ENCODE results near the gene APBA1. TPM values are rescaled to one million over a fixed set of nuclear protein-coding genes. Genes with fewer than 3 reads are reported as not detected.

Gene APBA1
- total and polyA plus RNA-seq, 2 donors (not counting 1 experiment from before 2014, with no cell fraction given) = 0.01 to 0.05 TPM

- ATAC-seq (ENCODE audit: low read depth) (no peak), DNase-seq (no peak)
- intact Hi-C loops (cut with micrococcal nuclease) = no loop called here
- H3K4me2 ChIP-seq (replicated peaks; ENCODE audit: low read depth, low read length, poor library complexity, severe bottlenecking) = no peak overlapping the region
- H3K9me3 ChIP-seq (ENCODE audit: control extremely low read depth in 1 of 3, control insufficient read depth in 2 of 3, insufficient read depth in 1 of 3, low read length in 2 of 3) = no peaks in the 10 kb centered on the region
- H3K27ac ChIP-seq (ENCODE audit: low read length in 2 of 2) = no peak overlapping the region
- H2AFZ ChIP-seq (ENCODE audit: insufficient read depth, low read depth, low read length, poor library complexity, severe bottlenecking) = no peak overlapping the region
- no peaks in the 10 kb centered on the region for H3K4me1 ChIP-seq (ENCODE audit: control insufficient read depth in 2 of 2, insufficient read depth in 2 of 2, low read length in 2 of 2)
- no peaks in the 10 kb centered on the region for H3K9me3 Mint-ChIP-seq (ENCODE audit: insufficient read depth)
- TF ChIP-seq, protein P1, sequence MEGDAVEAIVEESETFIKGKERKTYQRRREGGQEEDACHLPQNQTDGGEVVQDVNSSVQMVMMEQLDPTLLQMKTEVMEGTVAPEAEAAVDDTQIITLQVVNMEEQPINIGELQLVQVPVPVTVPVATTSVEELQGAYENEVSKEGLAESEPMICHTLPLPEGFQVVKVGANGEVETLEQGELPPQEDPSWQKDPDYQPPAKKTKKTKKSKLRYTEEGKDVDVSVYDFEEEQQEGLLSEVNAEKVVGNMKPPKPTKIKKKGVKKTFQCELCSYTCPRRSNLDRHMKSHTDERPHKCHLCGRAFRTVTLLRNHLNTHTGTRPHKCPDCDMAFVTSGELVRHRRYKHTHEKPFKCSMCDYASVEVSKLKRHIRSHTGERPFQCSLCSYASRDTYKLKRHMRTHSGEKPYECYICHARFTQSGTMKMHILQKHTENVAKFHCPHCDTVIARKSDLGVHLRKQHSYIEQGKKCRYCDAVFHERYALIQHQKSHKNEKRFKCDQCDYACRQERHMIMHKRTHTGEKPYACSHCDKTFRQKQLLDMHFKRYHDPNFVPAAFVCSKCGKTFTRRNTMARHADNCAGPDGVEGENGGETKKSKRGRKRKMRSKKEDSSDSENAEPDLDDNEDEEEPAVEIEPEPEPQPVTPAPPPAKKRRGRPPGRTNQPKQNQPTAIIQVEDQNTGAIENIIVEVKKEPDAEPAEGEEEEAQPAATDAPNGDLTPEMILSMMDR (IDR thresholded peaks at IDR 0.05) = no peak
- no peak for TF ChIP-seq EZH2 (IDR thresholded peaks at IDR 0.05; ENCODE audit: borderline replicate concordance, insufficient read depth, low read depth, low read length, poor library complexity, severe bottlenecking)
- H4K20me1 ChIP-seq (ENCODE audit: control insufficient read depth, insufficient read depth, low read length, poor library complexity, severe bottlenecking) = no peaks in the 10 kb centered on the region
- no peak overlapping the region for H3K27ac Mint-ChIP-seq
- no peak overlapping the region for H3K4me3 Mint-ChIP-seq
- H3K27me3 Mint-ChIP-seq = peaks cover 12% of the 10 kb centered on the region
- no peaks in the 10 kb centered on the region for H3K79me2 ChIP-seq (ENCODE audit: control insufficient read depth, insufficient read depth, low read length)
- CTCF ChIA-PET = no interaction called here
- H3K4me3 ChIP-seq (ENCODE audit: control extremely low read depth in 1 of 5, extremely low read depth in 1 of 5, insufficient read depth in 1 of 5, low read depth in 2 of 5, low read length in 4 of 5) = no peak overlapping the region
- no peaks in the 10 kb centered on the region for H3K27me3 ChIP-seq (replicated peaks in 1 of 4; ENCODE audit: control extremely low read depth in 1 of 4, control insufficient read depth in 3 of 4, insufficient read depth in 4 of 4, low read length in 3 of 4)
- POLR2A ChIA-PET = no interaction called here
- WGBS (ENCODE audit: insufficient coverage) = 95% methylated on average over 2 of the region's 4 CpGs
- no peaks in the 10 kb centered on the region for H3K36me3 ChIP-seq (replicated peaks in 1 of 2; ENCODE audit: control extremely low read depth in 1 of 2, control insufficient read depth in 1 of 2, extremely low read depth in 1 of 2, insufficient read depth in 2 of 2, low read length in 1 of 2)
- peaks cover 2% of the 10 kb centered on the region for H3K4me1 Mint-ChIP-seq
- no peak overlapping the region for H3K9ac ChIP-seq (ENCODE audit: low read length)
Measured at GRCh38 chr9:69582544-69583297, 89.5 kb downstream of the APBA1 start.

- no peak for DNase-seq
- Histone ChIP-seq H3K36me3 (replicated peaks in 1 of 2; ENCODE audit: control extremely low read depth in 1 of 2, control insufficient read depth in 1 of 2, extremely low read depth in 1 of 2, insufficient read depth in 2 of 2, low read length in 1 of 2) (no peaks in the 10 kb centered on the region), H3K4me1 (ENCODE audit: control insufficient read depth in 2 of 2, insufficient read depth in 2 of 2, low read length in 2 of 2) (no peaks in the 10 kb centered on the region), H3K4me3 (ENCODE audit: control extremely low read depth in 1 of 5, extremely low read depth in 1 of 5, insufficient read depth in 1 of 5, low read depth in 2 of 5, low read length in 4 of 5) (no peak overlapping the region), H3K9ac (ENCODE audit: low read length) (no peak overlapping the region), H3K27ac (ENCODE audit: low read length in 2 of 2) (no peak overlapping the region), H4K20me1 (ENCODE audit: control insufficient read depth, insufficient read depth, low read length, poor library complexity, severe bottlenecking) (no peaks in the 10 kb centered on the region), H3K79me2 (ENCODE audit: control insufficient read depth, insufficient read depth, low read length) (no peaks in the 10 kb centered on the region), H2AFZ (ENCODE audit: insufficient read depth, low read depth, low read length, poor library complexity, severe bottlenecking) (no peak overlapping the region), H3K27me3 (replicated peaks in 1 of 4; ENCODE audit: control extremely low read depth in 1 of 4, control insufficient read depth in 3 of 4, insufficient read depth in 4 of 4, low read length in 3 of 4) (no peaks in the 10 kb centered on the region), H3K4me2 (replicated peaks; ENCODE audit: low read depth, low read length, poor library complexity, severe bottlenecking) (no peak overlapping the region), H3K9me3 (ENCODE audit: control extremely low read depth in 1 of 3, control insufficient read depth in 2 of 3, insufficient read depth in 1 of 3, low read length in 2 of 3) (no peaks in the 10 kb centered on the region)
- CTCF ChIA-PET = no interaction called here
- Mint-ChIP-seq H3K27ac (no peak overlapping the region), H3K4me1 (peaks cover 2% of the 10 kb centered on the region), H3K4me3 (no peak overlapping the region), H3K9me3 (ENCODE audit: insufficient read depth) (no peaks in the 10 kb centered on the region), H3K27me3 (peaks cover 14% of the 10 kb centered on the region)
- 90% methylated on average over 2 of the region's 5 CpGs for WGBS (ENCODE audit: insufficient coverage)
- TF ChIP-seq EZH2 (IDR thresholded peaks at IDR 0.05; ENCODE audit: borderline replicate concordance, insufficient read depth, low read depth, low read length, poor library complexity, severe bottlenecking) = no peak
- TF ChIP-seq, protein P1 (IDR thresholded peaks at IDR 0.05) = no peak
- intact Hi-C loops (cut with micrococcal nuclease) = no loop called here
- ATAC-seq (ENCODE audit: low read depth) = no peak
- POLR2A ChIA-PET = no interaction called here
Measured at GRCh38 chr9:69582018-69582417, 90.2 kb downstream of the APBA1 start.

Data from B cell (primary cell).